ENCODE measurements around the gene SPTBN2.

GRCh38 chr11:66767666-66768065 lies 38.6 kb upstream of the SPTBN2 start:
- TF ChIP-seq POLR2A (IDR thresholded peaks at IDR 0.05; ENCODE audit: low read depth, low read length) (no peak), POLR2AphosphoS5 (IDR thresholded peaks at IDR 0.05; ENCODE audit: low read depth, low read length) (no peak), TAF1 (IDR thresholded peaks at IDR 0.05; ENCODE audit: low read depth, low read length) (no peak), PAX5 (IDR thresholded peaks at IDR 0.05; ENCODE audit: insufficient read depth, low read length, severe bottlenecking) (no peak), SPI1 (IDR thresholded peaks at IDR 0.05; ENCODE audit: low read depth, low read length) (no peak)
